CD4-positive, alpha-beta T cell (primary cell): Measurements from ENCODE around the gene TWF2. TPM values are rescaled to one million over a fixed set of nuclear protein-coding genes. Genes with fewer than 3 reads are reported as not detected.

Source experiments
- ATAC-seq: fragments of 200-7000 bp; cut with Tn5 transposase; one replicate; pipeline ENCODE4 v1.10.0; 2022; ENCODE audit warnings: mild to moderate bottlenecking; ENCODE audit not compliant: poor library complexity
- CTCF ChIA-PET: fragments of 350-600 bp; sonication (Branson Sonifier 250); formaldehyde crosslinking; loops from one replicate; lab custom pipeline; 2021; ENCODE audit warnings: antibody characterized with exemption, inconsistent platforms; lab: Charles Lee
- POLR2A ChIA-PET: fragments of 350-600 bp; sonication (Branson Sonifier 250); formaldehyde crosslinking; loops from one replicate; lab custom pipeline; 2021; ENCODE audit warnings: antibody characterized with exemption, inconsistent platforms; lab: Charles Lee
- DNase-seq, 14 experiments: peaks; one replicate each; pipeline ENCODE4 v3.0.0-alpha.2; 2013 to 2020; ENCODE audit warnings: mixed read lengths in 2 of 14
- H3K27ac ChIP-seq, 2 donors: one replicate each; pipeline versions ENCODE4 v1.5.1 to v1.7.0; 2013; ENCODE audit warnings: low read length in 2 of 2, low read depth in 1 of 2, mild to moderate bottlenecking in 1 of 2
- H3K27me3 ChIP-seq, 2 experiments: 1 replicate in 1 of 2; 2 replicates in 1 of 2; pipeline versions ENCODE4 v1.6.1 to v1.7.0; 2013; ENCODE audit warnings: low read length in 2 of 2, control low read depth in 1 of 2, mild to moderate bottlenecking in 1 of 2, moderate library complexity in 1 of 2; ENCODE audit not compliant: insufficient read depth in 2 of 2, control insufficient read depth in 1 of 2
- H3K36me3 ChIP-seq: one replicate; pipeline ENCODE4 v1.6.1; 2013; ENCODE audit warnings: low read length, control low read depth; ENCODE audit not compliant: insufficient read depth
- H3K4me1 ChIP-seq: one replicate; pipeline ENCODE4 v1.6.1; 2013; ENCODE audit warnings: low read length, control low read depth; ENCODE audit not compliant: insufficient read depth
- H3K4me3 ChIP-seq: one replicate; pipeline ENCODE4 v1.5.1; 2013; ENCODE audit warnings: mild to moderate bottlenecking, low read length, moderate library complexity
- H3K9me3 ChIP-seq, 2 experiments: 1 replicate in 1 of 2; 2 replicates in 1 of 2; pipeline versions ENCODE4 v1.6.1 to v1.7.0; 2013; ENCODE audit warnings: low read length in 2 of 2, mild to moderate bottlenecking in 2 of 2, control low read depth in 1 of 2, moderate library complexity in 1 of 2; ENCODE audit not compliant: control insufficient read depth in 1 of 2, insufficient read depth in 1 of 2
- H3K27ac Mint-ChIP-seq: one replicate; pipeline ENCODE4 v1.8.0; 2020; ENCODE audit warnings: mixed read lengths
- H3K27me3 Mint-ChIP-seq: one replicate; pipeline ENCODE4 v1.8.0; 2021; ENCODE audit warnings: mixed read lengths
- H3K36me3 Mint-ChIP-seq: one replicate; pipeline ENCODE4 v1.8.0; 2021; ENCODE audit warnings: low read depth, mixed read lengths
- H3K4me1 Mint-ChIP-seq: one replicate; pipeline ENCODE4 v1.8.0; 2021; ENCODE audit warnings: low read depth, mixed read lengths
- H3K4me3 Mint-ChIP-seq: one replicate; pipeline ENCODE4 v1.8.0; 2020; ENCODE audit warnings: mild to moderate bottlenecking, mixed read lengths
- H3K9me3 Mint-ChIP-seq: one replicate; pipeline ENCODE4 v1.8.0; 2020; ENCODE audit warnings: mixed read lengths
- CTCF ChIP-seq: fragments of 200-600 bp; IDR thresholded peaks from one replicate; pipeline ENCODE4 v1.8.0; 2022; ENCODE audit warnings: antibody characterized with exemption, mild to moderate bottlenecking
- intact Hi-C, 2 experiments: fragments of 100-400 bp; cut with DNase I in 1 of 2; cut with micrococcal nuclease in 1 of 2; formaldehyde crosslinking; loops; one replicate each; pipeline versions ENCODE4 v1.15.1 to v1.9.0; 2023 to 2025; cut with DNase I, micrococcal nuclease
- total RNA-seq, 174 experiments: library from RNA in 2 of 174; stranded (reverse) in 2 of 174; gene quantifications; one replicate each; pipeline ENCODE4 v1.2.3 and lab custom pipeline; 2021 to 2026

TWF2 gene
- total RNA-seq, 2 experiments from 2014 or later, result 17.4 to 21.7 TPM

- Mint-ChIP-seq H3K9me3 (no peaks in the 10 kb centered on the region), H3K4me3 (no peak overlapping the region), H3K27me3 (no peaks in the 10 kb centered on the region), H3K4me1 (peaks cover 7% of the 10 kb centered on the region), H3K27ac (no peak overlapping the region), H3K36me3 (peaks cover 96% of the 10 kb centered on the region)
- ChIA-PET CTCF (no interaction called here), POLR2A (no interaction called here)
- no peak for ATAC-seq
- H3K27ac ChIP-seq, result no peak overlapping the region
- H3K4me3 ChIP-seq, result no peak overlapping the region
- H3K4me1 ChIP-seq, result peaks cover 20% of the 10 kb centered on the region
- peaks cover 89% of the 10 kb centered on the region for H3K36me3 ChIP-seq
- intact Hi-C loops, result no loop called here
- DNase-seq, result no peak
- no peaks in the 10 kb centered on the region for H3K27me3 ChIP-seq
- no peak for TF ChIP-seq CTCF
- H3K9me3 ChIP-seq, result no peaks in the 10 kb centered on the region
These were observed 27.6 kb downstream of the TWF2 start for GRCh38 chr3:52211268-52211891.

GRCh38 chr3:52210550-52211046, 28.4 kb downstream of the TWF2 start:
- no peak overlapping the region for H3K4me3 ChIP-seq
- DNase-seq (peak in 2 of 14 experiments; percentile 45 to 53), ATAC-seq (no peak)
- intact Hi-C loops, result no loop called here
- no peak for TF ChIP-seq CTCF
- H3K36me3 ChIP-seq, result peaks cover 95% of the 10 kb centered on the region
- H3K4me1 ChIP-seq, result peaks cover 12% of the 10 kb centered on the region
- H3K9me3 ChIP-seq, result no peaks in the 10 kb centered on the region
- Mint-ChIP-seq H3K9me3 (no peaks in the 10 kb centered on the region), H3K4me1 (peaks cover 3% of the 10 kb centered on the region), H3K27ac (no peak overlapping the region), H3K4me3 (no peak overlapping the region), H3K27me3 (no peaks in the 10 kb centered on the region), H3K36me3 (peaks cover 100% of the 10 kb centered on the region)
- H3K27me3 ChIP-seq, result no peaks in the 10 kb centered on the region
- no peak overlapping the region for H3K27ac ChIP-seq
- POLR2A ChIA-PET, result no interaction called here
- CTCF ChIA-PET, result no interaction called here

- Mint-ChIP-seq H3K4me1 (no peaks in the 10 kb centered on the region), H3K27me3 (no peaks in the 10 kb centered on the region), H3K4me3 (no peak overlapping the region), H3K9me3 (no peaks in the 10 kb centered on the region), H3K27ac (no peak overlapping the region), H3K36me3 (peaks cover 100% of the 10 kb centered on the region)
- POLR2A ChIA-PET, result interaction anchor here (0.5 kb wide), 1 partner anchor 47 kb away, joined by 4 read pairs; no protein-coding TSS in a partner anchor
- intact Hi-C loops, result no loop called here
- TF ChIP-seq CTCF, result no peak
- Histone ChIP-seq H3K27me3 (no peaks in the 10 kb centered on the region), H3K27ac (no peak overlapping the region), H3K4me3 (no peak overlapping the region), H3K36me3 (peaks cover 95% of the 10 kb centered on the region), H3K9me3 (no peaks in the 10 kb centered on the region), H3K4me1 (peaks cover 7% of the 10 kb centered on the region)
- ATAC-seq (no peak), DNase-seq (no peak)
- CTCF ChIA-PET, result interaction anchor here (3.0 kb wide), 1 partner anchor 10 kb away, joined by 10 read pairs; no protein-coding TSS in a partner anchor
These were observed 28.9 kb downstream of the TWF2 start for GRCh38 chr3:52210037-52210436.
